ENCODE measurements around the gene ATXN7. TPM values are rescaled to one million over a fixed set of nuclear protein-coding genes. Genes with fewer than 3 reads are reported as not detected.

ATXN7 gene
- total and polyA plus RNA-seq, 10 of the 15 experiments (the other 5 are each of a cell fraction or from before 2014, with no cell fraction given): 0.83 to 24.6 (median 8.5) TPM

GRCh38 chr3:63862804-63863149, 890 bp upstream of the ATXN7 start:
- H4K20me1 ChIP-seq (ENCODE audit: control insufficient read depth, insufficient read depth): no peaks in the 10 kb centered on the region
- no peaks in the 10 kb centered on the region for H3K36me3 ChIP-seq (ENCODE audit: control insufficient read depth in 2 of 2, insufficient read depth in 2 of 2, low read length in 1 of 2)
- H3K4me3 ChIP-seq: peak overlapping the region; percentile 100
- peak overlapping the region; percentile 79 for H3K4me2 ChIP-seq (ENCODE audit: control insufficient read depth, insufficient read depth)
- SMC1A ChIA-PET (ENCODE audit: uncharacterized antibody, unreplicated experiment): interaction anchor here (0.6 kb wide), 1 partner anchor 853 kb away, joined by 3 read pairs; no protein-coding TSS in a partner anchor
- in situ Hi-C loops (cut with MboI): no loop called here
- POLR2A ChIA-PET: interaction anchor here (0.6 kb wide), 1 partner anchor 1847 kb away, joined by 3 read pairs; no protein-coding TSS in a partner anchor
- peak overlapping the region; percentile 95 for H3K9ac ChIP-seq (ENCODE audit: control insufficient read depth, insufficient read depth, low read length)
- DNase-seq (ENCODE audit: low read depth, low spot score) (no peak), ATAC-seq (peak; percentile 35), FAIRE-seq (no peak)
- peak overlapping the region; percentile 94 for H3K27ac ChIP-seq (ENCODE audit: control insufficient read depth, insufficient read depth)
- CTCF ChIA-PET: no interaction called here
- no peaks in the 10 kb centered on the region for H3K27me3 ChIP-seq (replicated peaks in 1 of 2; ENCODE audit: control insufficient read depth in 2 of 2, insufficient read depth in 2 of 2, low read length in 1 of 2)
- WGBS (ENCODE audit: insufficient coverage, insufficient replicate concordance, low lambda C conversion rate, missing lambda C conversion rate): 11% methylated on average over 5 of the region's 5 CpGs
- RAD21 ChIA-PET (ENCODE audit: unreplicated experiment): no interaction called here
- TF ChIP-seq NFXL1 (IDR thresholded peaks at IDR 0.05; ENCODE audit: borderline replicate concordance) (no peak), NR2C1 (IDR thresholded peaks at IDR 0.05) (no peak), IKZF2 (IDR thresholded peaks at IDR 0.05) (0 out of 4 replicates have a peak, but pooled peaks of 1 of the 2 experiments have one; percentile 27), NFYB (IDR thresholded peaks at IDR 0.05; ENCODE audit: insufficient read depth, low read depth, low read length) (no peak), PKNOX1 (IDR thresholded peaks at IDR 0.05) (peak; percentile 36; the same call in 1 of the 2 replicates), ATF3 (IDR thresholded peaks at IDR 0.05; ENCODE audit: borderline replicate concordance, extremely low read depth, low read depth, low read length) (no peak), NKRF (conservative IDR thresholded peaks at IDR 0.05) (no peak)
- H3K4me1 ChIP-seq (ENCODE audit: control insufficient read depth, insufficient read depth, low read length): peaks cover 7% of the 10 kb centered on the region; the same call in 1 of the 2 replicates
- H3K9me3 ChIP-seq (replicated peaks; ENCODE audit: control insufficient read depth, insufficient read depth, low read length): no peaks in the 10 kb centered on the region
- intact Hi-C loops (cut with micrococcal nuclease; ENCODE audit: unreplicated experiment): no loop called here
- peak overlapping the region; percentile 84 for H2AFZ ChIP-seq (ENCODE audit: control insufficient read depth, low read depth, low read length)
- BruUV-seq (replicated peaks): no TSS peak
- H3K79me2 ChIP-seq (ENCODE audit: control insufficient read depth, insufficient read depth, low read length): peaks cover 73% of the 10 kb centered on the region

All from GM12878 (cell line).